ENCODE data around the gene TBR1.

DNA sequence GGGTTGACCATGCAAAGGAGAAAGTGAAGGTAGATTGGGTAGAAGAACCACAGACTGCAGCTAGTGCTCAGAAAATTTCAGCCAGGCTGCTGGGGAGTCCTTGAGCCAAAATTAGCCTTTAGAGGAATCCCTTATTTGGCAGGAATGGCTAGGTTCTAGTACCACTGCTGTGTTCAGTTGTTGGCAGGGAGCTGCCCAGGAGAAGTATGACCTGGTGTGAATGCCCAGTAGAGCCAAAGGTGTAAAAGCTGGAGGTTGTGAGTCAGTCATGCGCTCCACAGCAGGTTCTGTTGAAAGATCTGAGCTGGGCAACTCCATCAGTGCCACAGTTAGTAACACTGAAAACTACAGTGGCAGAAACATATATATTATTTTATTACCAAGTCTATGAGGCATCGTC, 36.4 kb upstream of the TBR1 start:
- TF ChIP-seq, protein P1, sequence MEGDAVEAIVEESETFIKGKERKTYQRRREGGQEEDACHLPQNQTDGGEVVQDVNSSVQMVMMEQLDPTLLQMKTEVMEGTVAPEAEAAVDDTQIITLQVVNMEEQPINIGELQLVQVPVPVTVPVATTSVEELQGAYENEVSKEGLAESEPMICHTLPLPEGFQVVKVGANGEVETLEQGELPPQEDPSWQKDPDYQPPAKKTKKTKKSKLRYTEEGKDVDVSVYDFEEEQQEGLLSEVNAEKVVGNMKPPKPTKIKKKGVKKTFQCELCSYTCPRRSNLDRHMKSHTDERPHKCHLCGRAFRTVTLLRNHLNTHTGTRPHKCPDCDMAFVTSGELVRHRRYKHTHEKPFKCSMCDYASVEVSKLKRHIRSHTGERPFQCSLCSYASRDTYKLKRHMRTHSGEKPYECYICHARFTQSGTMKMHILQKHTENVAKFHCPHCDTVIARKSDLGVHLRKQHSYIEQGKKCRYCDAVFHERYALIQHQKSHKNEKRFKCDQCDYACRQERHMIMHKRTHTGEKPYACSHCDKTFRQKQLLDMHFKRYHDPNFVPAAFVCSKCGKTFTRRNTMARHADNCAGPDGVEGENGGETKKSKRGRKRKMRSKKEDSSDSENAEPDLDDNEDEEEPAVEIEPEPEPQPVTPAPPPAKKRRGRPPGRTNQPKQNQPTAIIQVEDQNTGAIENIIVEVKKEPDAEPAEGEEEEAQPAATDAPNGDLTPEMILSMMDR (IDR thresholded peaks at IDR 0.05), result no peak
- no peak for TF ChIP-seq POLR2A (IDR thresholded peaks at IDR 0.05)

All from right lobe of liver (tissue), 4 donors.